ENCODE results near the gene PACRGL.

DNA sequence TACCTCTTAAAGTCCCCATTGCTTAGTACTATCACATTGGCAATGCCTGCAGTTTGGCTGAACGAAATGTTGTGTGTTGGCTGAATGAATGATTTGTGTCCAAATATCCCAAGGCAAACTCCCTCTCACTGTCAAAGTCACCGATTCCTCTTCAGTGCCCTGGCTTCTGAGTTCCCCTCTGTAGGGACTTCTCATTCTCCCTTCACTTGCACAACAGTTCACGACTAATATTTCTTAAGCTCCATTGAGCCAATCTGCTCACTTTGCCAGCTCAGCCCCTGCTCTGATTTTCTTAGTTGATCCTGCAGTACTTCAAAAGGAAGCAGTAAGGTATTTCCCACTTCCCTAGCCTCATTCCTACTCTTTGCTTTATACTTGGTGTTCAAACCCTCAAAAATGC, 21.9 kb upstream of the PACRGL start:
- no peak for TF ChIP-seq EZH2 (IDR thresholded peaks at IDR 0.05; ENCODE audit: borderline replicate concordance, low read depth, low read length, severe bottlenecking)
- TF ChIP-seq, protein P1, sequence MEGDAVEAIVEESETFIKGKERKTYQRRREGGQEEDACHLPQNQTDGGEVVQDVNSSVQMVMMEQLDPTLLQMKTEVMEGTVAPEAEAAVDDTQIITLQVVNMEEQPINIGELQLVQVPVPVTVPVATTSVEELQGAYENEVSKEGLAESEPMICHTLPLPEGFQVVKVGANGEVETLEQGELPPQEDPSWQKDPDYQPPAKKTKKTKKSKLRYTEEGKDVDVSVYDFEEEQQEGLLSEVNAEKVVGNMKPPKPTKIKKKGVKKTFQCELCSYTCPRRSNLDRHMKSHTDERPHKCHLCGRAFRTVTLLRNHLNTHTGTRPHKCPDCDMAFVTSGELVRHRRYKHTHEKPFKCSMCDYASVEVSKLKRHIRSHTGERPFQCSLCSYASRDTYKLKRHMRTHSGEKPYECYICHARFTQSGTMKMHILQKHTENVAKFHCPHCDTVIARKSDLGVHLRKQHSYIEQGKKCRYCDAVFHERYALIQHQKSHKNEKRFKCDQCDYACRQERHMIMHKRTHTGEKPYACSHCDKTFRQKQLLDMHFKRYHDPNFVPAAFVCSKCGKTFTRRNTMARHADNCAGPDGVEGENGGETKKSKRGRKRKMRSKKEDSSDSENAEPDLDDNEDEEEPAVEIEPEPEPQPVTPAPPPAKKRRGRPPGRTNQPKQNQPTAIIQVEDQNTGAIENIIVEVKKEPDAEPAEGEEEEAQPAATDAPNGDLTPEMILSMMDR (IDR thresholded peaks at IDR 0.05; ENCODE audit: borderline replicate concordance, extremely low read depth, low read length, poor library complexity, severe bottlenecking): no peak

Measured in DND-41 (cell line).